HG02571 (cell line): ENCODE data around the gene MCOLN3.

ENCODE experiments used
- ATAC-seq: cut with Tn5 transposase; IDR thresholded peaks from one replicate; pipeline ENCODE4 v1.9.1; 2021; ENCODE audit warnings: mild to moderate bottlenecking, moderate library complexity; ENCODE audit not compliant: unreplicated experiment

The MCOLN3 gene, protein sequence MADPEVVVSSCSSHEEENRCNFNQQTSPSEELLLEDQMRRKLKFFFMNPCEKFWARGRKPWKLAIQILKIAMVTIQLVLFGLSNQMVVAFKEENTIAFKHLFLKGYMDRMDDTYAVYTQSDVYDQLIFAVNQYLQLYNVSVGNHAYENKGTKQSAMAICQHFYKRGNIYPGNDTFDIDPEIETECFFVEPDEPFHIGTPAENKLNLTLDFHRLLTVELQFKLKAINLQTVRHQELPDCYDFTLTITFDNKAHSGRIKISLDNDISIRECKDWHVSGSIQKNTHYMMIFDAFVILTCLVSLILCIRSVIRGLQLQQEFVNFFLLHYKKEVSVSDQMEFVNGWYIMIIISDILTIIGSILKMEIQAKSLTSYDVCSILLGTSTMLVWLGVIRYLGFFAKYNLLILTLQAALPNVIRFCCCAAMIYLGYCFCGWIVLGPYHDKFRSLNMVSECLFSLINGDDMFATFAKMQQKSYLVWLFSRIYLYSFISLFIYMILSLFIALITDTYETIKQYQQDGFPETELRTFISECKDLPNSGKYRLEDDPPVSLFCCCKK

GRCh38 chr1:85048296-85049064, at the start of gene MCOLN3:
MCOLN3 (minus strand) TSS chr1:85048500; CDS start chr1:85045360, 3,140 bp downstream.
- ATAC-seq = peak; percentile 55

GRCh38 chr1:85093644-85094043, 45.3 kb upstream of the MCOLN3 start:
- no peak for ATAC-seq

- ATAC-seq = no peak
Measured at GRCh38 chr1:85091671-85092280, 43.5 kb upstream of the MCOLN3 start.

GRCh38 chr1:85090225-85090624, 41.9 kb upstream of the MCOLN3 start:
- no peak for ATAC-seq

DNA sequence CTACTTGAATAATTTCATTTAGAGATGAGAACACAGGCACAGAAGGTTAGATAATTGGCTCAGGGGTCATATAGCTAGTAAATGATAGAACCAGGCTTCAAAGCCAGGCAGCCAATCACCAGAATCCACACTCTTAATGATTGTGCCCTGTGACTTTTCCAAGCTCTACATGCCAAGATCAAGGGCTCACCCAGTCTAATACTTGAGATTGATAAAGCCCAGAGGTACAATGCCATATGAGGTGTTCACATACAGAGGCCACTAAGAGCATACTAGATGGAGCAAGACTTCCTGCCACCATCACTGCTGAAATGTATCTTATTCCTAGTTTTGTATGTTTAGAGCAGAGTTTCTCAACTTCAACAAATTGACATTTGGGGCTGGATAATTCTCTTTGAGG, 40.9 kb upstream of the MCOLN3 start:
- ATAC-seq = no peak

- ATAC-seq = no peak
Measured at GRCh38 chr1:85088408-85088784, 40.1 kb upstream of the MCOLN3 start.

DNA sequence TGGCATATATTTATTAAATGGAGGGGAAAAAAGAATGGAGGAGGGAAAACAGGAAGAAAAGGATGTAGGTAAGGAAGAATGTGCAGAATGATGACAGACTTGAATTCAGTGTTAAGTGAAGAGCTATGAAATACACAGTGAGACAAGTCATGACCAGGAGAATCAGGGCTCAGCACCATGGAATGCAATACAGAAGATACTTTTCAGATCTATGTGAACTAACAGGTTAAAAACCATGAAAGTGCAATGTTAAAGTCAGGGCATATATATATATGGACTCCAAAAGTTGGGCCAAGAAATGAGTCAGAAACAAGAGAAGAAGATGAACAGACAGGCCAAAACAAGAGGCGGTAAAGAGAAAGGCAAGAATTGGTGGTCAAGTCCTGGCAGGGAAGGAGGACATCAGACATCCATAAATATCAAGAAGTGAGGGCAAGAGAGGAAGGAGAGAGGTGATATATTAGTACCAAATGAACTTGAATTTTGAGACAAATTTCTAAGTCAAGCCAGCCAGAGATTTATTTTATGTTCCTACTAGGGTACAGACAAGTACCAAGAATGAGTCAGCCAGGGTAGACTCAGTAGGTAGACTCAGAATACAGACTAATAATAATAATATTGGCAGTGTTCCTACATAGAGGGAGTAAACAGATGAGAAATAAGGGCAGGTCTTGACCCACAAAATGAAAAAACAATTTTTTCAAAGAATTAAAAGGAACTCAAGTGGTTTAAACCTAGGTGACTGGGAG, 39.5 kb upstream of the MCOLN3 start:
- ATAC-seq = no peak

GRCh38 chr1:85085417-85085816, 37.1 kb upstream of the MCOLN3 start:
- ATAC-seq = no peak

DNA sequence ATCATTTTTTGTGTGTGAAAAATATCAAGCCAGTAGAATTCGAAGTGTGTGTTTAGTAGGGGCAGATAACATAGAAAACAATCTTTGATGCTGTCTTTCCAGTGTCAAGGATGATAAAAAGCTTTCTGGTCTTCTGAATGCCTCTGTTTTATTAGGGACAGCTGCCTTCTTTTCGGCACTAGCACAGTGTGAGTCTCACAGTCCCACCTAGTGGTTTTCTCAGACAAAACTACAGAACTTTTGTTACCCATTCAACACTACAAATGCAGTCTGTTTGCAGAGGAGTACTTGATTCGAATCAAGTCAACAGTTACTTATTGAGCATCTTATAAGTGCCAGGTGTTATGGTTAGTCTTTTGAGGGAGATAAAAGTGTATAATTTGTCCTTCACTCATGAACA, 30.6 kb upstream of the MCOLN3 start:
- no peak for ATAC-seq

DNA sequence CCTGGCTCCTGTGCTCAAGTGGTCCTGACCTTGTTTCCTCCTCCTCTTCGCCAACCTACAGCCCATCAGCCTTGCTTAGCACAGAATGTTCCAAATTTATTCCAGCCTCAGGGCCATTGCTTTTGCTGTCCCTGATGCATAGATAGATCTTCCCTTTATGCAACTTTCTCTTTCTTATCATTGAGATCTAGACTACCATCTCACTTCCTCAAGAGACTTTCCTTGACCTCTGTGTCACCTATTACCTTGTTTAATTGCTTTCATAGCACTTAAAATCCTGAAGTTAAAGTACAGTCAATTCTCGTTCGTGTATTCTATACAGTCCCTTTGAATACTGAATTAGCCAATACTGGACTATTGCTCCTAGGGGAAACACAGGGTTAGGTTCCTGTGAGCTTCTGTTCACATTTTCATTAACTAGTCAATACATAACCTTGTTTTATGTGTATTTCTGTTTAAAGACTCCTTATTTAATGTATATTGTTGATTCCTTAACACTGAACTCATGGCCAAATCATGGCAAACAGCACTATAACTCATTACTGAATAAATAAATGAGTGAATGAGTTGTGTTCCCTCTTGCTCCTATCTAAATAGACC, 26.2 kb upstream of the MCOLN3 start:
- no peak for ATAC-seq

- ATAC-seq = no peak
Measured at GRCh38 chr1:85070972-85071492, 22.7 kb upstream of the MCOLN3 start.

DNA sequence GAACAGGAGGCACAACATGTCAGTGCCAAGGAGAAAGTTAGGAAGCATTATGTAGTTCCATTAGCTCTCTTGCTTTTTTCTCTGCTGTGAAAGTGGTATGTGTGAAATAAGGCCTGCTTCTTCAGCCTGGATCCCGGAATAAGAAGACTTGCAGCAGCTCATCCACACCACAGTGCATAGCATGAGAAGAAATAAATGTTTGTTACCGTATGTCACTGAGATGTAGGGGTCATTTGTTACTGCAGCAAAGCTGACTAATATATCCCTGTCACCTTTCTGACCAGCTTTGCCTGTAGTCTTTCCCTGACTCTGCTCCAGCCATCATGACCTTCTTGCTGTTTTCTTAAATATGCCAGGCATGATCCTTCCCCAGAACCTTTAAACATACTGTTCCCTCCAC, 20.5 kb upstream of the MCOLN3 start:
- no peak for ATAC-seq

GRCh38 chr1:85065550-85065949, 17.2 kb upstream of the MCOLN3 start:
- ATAC-seq = no peak

- no peak for ATAC-seq
Measured at GRCh38 chr1:85062425-85063026, 14.2 kb upstream of the MCOLN3 start.

GRCh38 chr1:85061711-85062424, 13.6 kb upstream of the MCOLN3 start:
- peak; percentile 100 for ATAC-seq

DNA sequence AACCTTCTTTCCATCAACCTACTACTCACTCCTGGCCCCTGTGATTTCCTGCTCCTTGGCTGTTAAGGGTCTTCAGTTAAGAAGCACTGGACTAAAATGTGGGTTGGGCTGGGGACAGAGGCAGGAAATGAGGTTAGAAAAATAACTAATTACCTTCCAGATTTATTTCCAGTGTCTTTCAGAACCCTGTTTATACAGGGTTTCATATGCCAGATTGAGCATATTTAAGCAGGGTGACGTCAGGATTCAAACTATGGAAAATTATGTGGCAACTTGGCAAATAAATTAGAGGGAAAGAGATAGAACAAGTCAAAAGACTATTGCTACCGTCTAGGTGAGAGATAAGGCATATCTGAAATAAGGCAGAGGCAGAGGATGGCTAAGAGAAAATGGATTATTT, 11.7 kb upstream of the MCOLN3 start:
- ATAC-seq = no peak

GRCh38 chr1:85059563-85059962, 11.3 kb upstream of the MCOLN3 start:
- no peak for ATAC-seq

DNA sequence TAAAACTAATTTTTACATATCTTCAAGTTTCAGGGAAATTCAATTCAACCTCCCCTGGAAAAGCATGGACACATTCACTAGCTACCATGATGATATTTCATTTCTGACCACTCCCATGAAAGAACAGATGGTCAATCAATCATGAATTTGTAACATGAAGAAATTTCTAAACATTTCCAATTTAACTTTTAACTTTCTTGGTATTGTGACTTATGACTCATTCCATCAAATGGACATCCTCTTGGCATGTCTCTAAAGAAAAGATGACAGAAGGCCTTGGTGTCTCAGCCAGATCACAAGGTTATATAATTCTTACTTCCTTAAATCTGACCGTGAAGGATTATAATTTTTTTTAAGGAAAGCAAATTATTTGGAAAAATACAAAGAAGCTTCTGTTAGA, 10.5 kb upstream of the MCOLN3 start:
- ATAC-seq = no peak

DNA sequence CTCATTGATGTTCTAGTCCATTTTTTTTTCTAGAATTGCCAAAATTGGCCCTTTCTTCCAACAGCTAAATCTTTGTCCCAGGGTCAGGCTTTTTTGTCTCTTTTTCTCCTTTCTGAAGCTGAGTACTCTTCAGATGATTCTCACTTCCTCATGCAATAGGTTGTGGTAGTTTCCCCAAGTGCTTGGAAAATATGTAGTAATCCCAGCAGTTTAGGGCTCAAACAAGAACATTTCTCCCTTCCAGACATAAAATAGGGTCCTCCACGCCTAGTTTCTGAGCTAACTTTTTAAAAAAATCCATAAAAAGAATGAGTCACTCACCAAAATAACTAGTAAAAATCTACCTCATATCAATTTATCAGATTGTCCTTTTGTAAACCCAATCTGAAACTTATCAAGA, 10.0 kb upstream of the MCOLN3 start:
- ATAC-seq = no peak
